SU-DHL-6 (cell line): ENCODE data around the gene GRM7.

Experiments
- EZH2phosphoT487 ChIP-seq: fragments of 200-600 bp; sonication (generic), shearing (Covaris generic); conservative IDR thresholded peaks from 2 replicates; pipeline ENCODE4 v1.6.1; 2018; ENCODE audit warnings: mild to moderate bottlenecking, antibody characterized with exemption, low read length, moderate library complexity, mixed read lengths
- TF ChIP-seq, protein P1 (sequence below): fragments of 200-600 bp; sonication (generic); IDR thresholded peaks from one replicate; pipeline ENCODE4 v1.5.1; 2017; ENCODE audit warnings: antibody characterized with exemption, mild to moderate bottlenecking, low read length, moderate library complexity; ENCODE audit not compliant: insufficient read depth, poor library complexity, severe bottlenecking

DNA sequence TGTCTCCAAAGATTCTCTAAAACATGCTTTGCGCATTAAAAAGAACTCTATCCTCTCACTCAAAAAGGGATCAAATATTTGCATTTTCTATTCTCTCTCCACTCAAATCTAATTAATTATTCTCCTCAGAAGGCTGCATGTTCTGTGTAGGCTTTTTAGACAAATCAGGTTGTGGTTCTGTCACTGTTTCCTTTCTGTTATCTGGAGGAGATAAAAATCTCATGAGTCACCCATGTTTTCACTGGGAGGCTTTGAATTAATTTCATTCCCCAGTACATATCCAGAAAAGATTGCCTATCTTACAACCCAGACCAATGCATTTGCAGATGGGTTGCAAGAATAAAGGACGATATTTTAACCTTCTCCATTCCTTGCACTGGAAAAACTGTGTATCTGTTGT is 446.5 kb downstream of the GRM7 start:
- TF ChIP-seq, protein P1, sequence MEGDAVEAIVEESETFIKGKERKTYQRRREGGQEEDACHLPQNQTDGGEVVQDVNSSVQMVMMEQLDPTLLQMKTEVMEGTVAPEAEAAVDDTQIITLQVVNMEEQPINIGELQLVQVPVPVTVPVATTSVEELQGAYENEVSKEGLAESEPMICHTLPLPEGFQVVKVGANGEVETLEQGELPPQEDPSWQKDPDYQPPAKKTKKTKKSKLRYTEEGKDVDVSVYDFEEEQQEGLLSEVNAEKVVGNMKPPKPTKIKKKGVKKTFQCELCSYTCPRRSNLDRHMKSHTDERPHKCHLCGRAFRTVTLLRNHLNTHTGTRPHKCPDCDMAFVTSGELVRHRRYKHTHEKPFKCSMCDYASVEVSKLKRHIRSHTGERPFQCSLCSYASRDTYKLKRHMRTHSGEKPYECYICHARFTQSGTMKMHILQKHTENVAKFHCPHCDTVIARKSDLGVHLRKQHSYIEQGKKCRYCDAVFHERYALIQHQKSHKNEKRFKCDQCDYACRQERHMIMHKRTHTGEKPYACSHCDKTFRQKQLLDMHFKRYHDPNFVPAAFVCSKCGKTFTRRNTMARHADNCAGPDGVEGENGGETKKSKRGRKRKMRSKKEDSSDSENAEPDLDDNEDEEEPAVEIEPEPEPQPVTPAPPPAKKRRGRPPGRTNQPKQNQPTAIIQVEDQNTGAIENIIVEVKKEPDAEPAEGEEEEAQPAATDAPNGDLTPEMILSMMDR = no peak
- TF ChIP-seq EZH2phosphoT487 = no peak
